ENCODE measurements around the gene TRPV6.

Gene TRPV6

DNA sequence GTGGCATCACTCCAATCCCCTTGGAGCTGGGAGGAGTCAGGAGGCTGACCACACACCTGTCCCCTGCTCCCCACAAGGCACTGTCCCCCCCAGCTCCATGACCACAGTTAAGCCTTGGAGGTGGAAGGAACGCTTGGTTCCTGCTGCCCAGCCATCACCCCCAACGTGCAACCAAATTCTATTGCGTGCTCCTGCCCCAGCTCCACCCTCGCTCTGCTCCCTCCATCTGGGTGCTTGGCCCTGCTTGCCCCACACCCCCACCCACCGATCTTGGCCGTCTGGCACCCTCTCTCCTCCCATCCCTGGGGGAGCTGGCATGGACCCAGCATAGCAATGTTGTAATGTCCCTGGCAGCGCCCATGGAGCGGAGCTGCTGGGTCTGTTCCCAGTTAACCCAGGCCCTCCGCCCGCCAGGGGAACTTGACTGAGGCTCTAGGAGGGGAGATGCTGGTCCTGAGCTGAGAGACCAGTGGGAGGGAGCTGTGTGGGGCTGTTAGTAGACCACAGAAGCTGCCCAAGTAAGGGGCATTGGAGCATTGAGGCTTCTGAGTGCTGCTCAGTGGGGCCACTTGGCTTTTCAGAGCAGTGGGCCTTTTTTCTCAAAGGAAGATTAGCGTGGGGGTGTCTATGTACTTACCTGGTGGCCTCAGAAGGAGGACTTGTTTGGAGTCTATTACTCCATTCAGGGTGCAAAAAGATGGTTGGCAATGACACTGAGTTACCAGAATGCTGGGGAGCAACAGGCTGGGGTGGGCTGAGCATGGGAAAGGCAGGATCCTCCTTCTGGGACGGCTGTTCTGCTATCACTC is 29.6 kb downstream of the TRPV6 start:
- TF ChIP-seq, protein P1, sequence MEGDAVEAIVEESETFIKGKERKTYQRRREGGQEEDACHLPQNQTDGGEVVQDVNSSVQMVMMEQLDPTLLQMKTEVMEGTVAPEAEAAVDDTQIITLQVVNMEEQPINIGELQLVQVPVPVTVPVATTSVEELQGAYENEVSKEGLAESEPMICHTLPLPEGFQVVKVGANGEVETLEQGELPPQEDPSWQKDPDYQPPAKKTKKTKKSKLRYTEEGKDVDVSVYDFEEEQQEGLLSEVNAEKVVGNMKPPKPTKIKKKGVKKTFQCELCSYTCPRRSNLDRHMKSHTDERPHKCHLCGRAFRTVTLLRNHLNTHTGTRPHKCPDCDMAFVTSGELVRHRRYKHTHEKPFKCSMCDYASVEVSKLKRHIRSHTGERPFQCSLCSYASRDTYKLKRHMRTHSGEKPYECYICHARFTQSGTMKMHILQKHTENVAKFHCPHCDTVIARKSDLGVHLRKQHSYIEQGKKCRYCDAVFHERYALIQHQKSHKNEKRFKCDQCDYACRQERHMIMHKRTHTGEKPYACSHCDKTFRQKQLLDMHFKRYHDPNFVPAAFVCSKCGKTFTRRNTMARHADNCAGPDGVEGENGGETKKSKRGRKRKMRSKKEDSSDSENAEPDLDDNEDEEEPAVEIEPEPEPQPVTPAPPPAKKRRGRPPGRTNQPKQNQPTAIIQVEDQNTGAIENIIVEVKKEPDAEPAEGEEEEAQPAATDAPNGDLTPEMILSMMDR (IDR thresholded peaks at IDR 0.05; ENCODE audit: control insufficient read depth, extremely low read depth, insufficient read depth): no peak
- H3K4me3 ChIP-seq (ENCODE audit: low read depth, low read length): no peak overlapping the region
- DNase-seq (ENCODE audit: low read depth): no peak

DNA sequence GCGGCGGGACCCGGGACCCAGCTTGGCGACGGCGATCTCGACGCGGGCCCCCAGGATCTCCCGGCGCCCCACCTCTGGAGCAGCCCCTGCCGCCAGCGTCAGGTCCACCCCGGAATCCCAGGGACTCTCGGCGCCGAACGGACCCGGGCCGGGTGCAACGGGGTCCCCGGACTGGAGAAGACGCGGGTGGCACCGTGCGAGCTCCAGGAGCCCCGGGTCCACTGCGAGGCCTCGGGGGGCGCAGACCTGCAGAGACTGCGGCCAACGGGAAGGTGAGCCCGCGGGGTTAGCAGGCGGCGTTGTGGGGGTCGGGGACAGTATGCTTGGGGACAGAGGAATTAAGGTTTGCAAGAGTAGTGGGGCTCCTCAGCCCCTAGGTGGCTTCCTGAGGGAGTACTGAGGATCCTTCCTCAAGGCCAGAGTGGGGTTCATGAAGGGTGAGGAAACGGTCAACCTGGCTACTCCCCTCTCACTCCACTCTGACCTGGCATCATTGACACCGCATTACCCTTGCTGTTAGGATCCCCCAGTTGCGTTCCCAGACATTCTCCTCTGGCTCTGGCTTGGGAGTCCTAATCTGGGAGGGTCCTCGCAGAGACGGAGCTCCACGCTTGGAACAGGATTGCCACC is 30.3 kb downstream of the TRPV6 start:
- no peak for DNase-seq (ENCODE audit: low read depth)
- TF ChIP-seq, protein P1 (IDR thresholded peaks at IDR 0.05; ENCODE audit: control insufficient read depth, extremely low read depth, insufficient read depth): no peak
- peak overlapping the region; percentile 15; the same call in 1 of the 2 replicates for H3K4me3 ChIP-seq (ENCODE audit: low read depth, low read length)

GRCh38 chr7:142854372-142855113 is 31.0 kb downstream of the TRPV6 start, which contains the start of gene EPHB6:
Gene EPHB6 (plus strand): TSS chr7:142855076. CDS start chr7:142863228, 8,152 bp downstream.
- no peak for DNase-seq (ENCODE audit: low read depth)
- H3K4me3 ChIP-seq (ENCODE audit: low read depth, low read length): peak within 1 kb of the TSS; percentile 66
- TF ChIP-seq, protein P1 (IDR thresholded peaks at IDR 0.05; ENCODE audit: control insufficient read depth, extremely low read depth, insufficient read depth): no peak

DNA sequence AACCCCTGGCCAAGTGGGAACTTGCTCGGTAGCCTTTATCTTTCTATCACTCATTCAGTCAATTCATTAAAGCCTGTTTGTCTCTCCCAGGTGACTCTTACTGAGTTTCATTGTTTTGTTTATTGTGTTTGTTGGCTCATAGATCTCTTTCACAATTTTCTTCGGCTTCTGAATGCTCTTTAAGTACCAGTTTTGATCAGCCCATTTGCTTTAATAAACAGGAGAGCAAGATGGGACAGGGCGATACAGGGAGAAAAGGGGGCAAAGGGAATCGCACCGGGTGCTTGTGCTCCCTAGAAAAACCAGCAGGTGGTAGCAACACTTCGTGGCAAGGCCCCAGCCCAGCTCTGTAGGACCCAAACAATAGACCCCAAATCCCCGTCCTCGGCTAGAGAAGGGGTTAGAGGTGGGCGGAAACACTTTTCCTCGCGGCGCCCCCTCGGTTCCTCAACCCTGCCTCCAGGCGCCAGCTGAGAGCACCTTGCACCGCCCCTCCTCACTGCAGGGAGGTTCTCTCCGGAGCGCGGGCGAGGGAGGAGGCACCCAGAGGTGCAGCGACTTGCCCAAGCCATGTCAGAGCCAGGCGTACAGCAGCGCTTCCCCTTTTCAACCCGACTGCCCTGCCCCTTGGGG is 31.7 kb downstream of the TRPV6 start:
- TF ChIP-seq, protein P1 (IDR thresholded peaks at IDR 0.05; ENCODE audit: control insufficient read depth, extremely low read depth, insufficient read depth): peak; percentile 62
- no peak for DNase-seq (ENCODE audit: low read depth)
- peak overlapping the region; percentile 66 for H3K4me3 ChIP-seq (ENCODE audit: low read depth, low read length)

DNA sequence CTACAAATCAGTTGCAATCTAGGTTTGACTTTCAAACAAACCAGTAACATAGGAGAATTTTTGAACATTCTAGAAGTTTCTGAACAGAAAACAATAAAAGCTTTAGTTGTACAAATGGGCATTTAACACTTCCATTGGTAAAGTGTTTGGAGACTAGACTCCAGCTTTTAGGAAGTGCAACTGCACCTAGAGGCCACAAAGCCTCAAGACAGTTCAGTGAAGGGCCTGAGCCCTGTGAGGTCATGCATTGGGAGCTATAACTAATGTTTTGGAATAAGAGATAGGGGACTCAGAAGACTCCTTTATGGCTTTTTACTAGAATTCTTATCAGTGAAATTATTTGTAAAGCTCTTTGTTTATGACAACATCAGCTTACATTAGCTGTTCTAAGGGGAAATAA is 33.6 kb downstream of the TRPV6 start:
- TF ChIP-seq, protein P1 (IDR thresholded peaks at IDR 0.05; ENCODE audit: control insufficient read depth, extremely low read depth, insufficient read depth): no peak
- H3K4me3 ChIP-seq (ENCODE audit: low read depth, low read length): no peak overlapping the region
- DNase-seq (ENCODE audit: low read depth): no peak

DNA sequence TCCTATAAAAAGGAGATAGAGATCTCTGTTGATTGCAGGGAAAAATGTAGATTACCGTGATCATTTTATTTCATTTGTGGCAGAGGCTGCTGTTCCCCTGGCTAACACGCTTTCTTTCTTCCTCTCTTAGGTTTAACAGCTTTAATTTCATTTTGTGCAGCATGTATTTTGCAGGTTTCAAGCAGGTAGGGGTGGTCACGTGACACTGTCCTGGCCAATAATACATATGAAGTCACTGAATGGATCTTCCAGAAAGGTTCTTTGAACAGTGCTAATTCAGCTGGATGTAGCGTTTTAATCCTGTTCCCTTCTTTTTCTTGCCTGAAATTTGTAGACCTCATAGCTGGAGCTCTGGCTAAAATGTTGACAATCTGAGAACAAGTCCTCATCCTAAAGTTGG is 34.3 kb downstream of the TRPV6 start:
- no peak for DNase-seq (ENCODE audit: low read depth)
- H3K4me3 ChIP-seq (ENCODE audit: low read depth, low read length): no peak overlapping the region
- TF ChIP-seq, protein P1 (IDR thresholded peaks at IDR 0.05; ENCODE audit: control insufficient read depth, extremely low read depth, insufficient read depth): no peak

Data from LNCaP clone FGC (cell line).